ENCODE measurements around the gene UBE2V1. TPM values are rescaled to one million over a fixed set of nuclear protein-coding genes. Genes with fewer than 3 reads are reported as not detected.
A peak's percentile ranks its signal among the peaks of the same experiment; 100 is the strongest.
"Not testable (repeated sequence)": the region's sequence is repeated elsewhere in the genome, so short reads cannot be mapped to it uniquely, and the experiment has no call there.

The UBE2V1 gene
- 152 TPM for polyA plus RNA-seq (2013)

GRCh38 chr20:50112512-50113419 is at the start of gene UBE2V1:
TSS of gene UBE2V1 (minus strand) at chr20:50113150. CDS start at chr20:50113128, 22 bp downstream.
- under 1% methylated on average over 53 of the region's 70 CpGs for WGBS (ENCODE audit: insufficient coverage)

GRCh38 chr20:50161494-50161893 is 48.5 kb upstream of the UBE2V1 start:
- WGBS (ENCODE audit: insufficient coverage) = 100% methylated on average over 1 of the region's 7 CpGs
- not testable (repeated sequence) for H3K27ac ChIP-seq (ENCODE audit: insufficient read depth in 1 of 2, low read depth in 1 of 2, low read length in 2 of 2, poor library complexity in 1 of 2, severe bottlenecking in 2 of 2)

More at GRCh38 chr20:50112512-50113419, at the start of gene UBE2V1:
- Histone ChIP-seq H3K4me3 (ENCODE audit: control insufficient read depth in 1 of 7, extremely low read depth in 1 of 7, insufficient read depth in 4 of 7, low read depth in 2 of 7, low read length in 6 of 7) (peak within 1 kb of the TSS; percentile 74 to 91 (median 84)), H3K9me3 (ENCODE audit: control extremely low read depth in 1 of 5, control insufficient read depth in 4 of 5, insufficient read depth in 2 of 5, low read depth in 1 of 5, low read length in 4 of 5) (no peaks in the 10 kb centered on the region), H3K4me1 (ENCODE audit: control extremely low read depth in 1 of 4, control insufficient read depth in 4 of 4, insufficient read depth in 4 of 4, low read length in 3 of 4) (peaks cover 53 to 79% (median 75%) of the 10 kb centered on the region in 4 experiments), H3K27me3 (replicated peaks in 2 of 5; ENCODE audit: control insufficient read depth in 4 of 5, insufficient read depth in 5 of 5, low read length in 4 of 5) (no peaks in the 10 kb centered on the region), H3K36me3 (ENCODE audit: control insufficient read depth in 4 of 4, insufficient read depth in 4 of 4, low read length in 3 of 4) (peaks cover 0 to 8% (median 3%) of the 10 kb centered on the region in 4 experiments), H3K27ac (ENCODE audit: insufficient read depth in 1 of 2, low read depth in 1 of 2, low read length in 2 of 2, poor library complexity in 1 of 2, severe bottlenecking in 2 of 2) (peak within 1 kb of the TSS; percentile 87 to 88)
- ChIA-PET CTCF (interaction anchor here (0.7 to 1.5 kb wide), 6 partner anchors 9 to 56 kb away, joined by 3 to 5 read pairs (median 4); no protein-coding TSS in a partner anchor), POLR2A (interaction anchor here (0.6 kb wide), 2 partner anchors 10 to 15 kb away, joined by 3 read pairs; no protein-coding TSS in a partner anchor)
- DNase-seq = peak; percentile 92 to 97 (median 95)

GRCh38 chr20:50153500-50154377 is 40.8 kb upstream of the UBE2V1 start, which contains the start of gene PEDS1:
TSS of gene PEDS1 (minus strand) at chr20:50153723. CDS start at chr20:50153637, 86 bp downstream.
- WGBS (ENCODE audit: insufficient coverage) = 3% methylated on average over 88 of the region's 99 CpGs

More at GRCh38 chr20:50161494-50161893, 48.5 kb upstream of the UBE2V1 start:
- POLR2A ChIA-PET; H3K4me3 ChIP-seq (ENCODE audit: control insufficient read depth in 1 of 7, extremely low read depth in 1 of 7, insufficient read depth in 4 of 7, low read depth in 2 of 7, low read length in 6 of 7); H3K27me3 ChIP-seq (replicated peaks in 2 of 5; ENCODE audit: control insufficient read depth in 4 of 5, insufficient read depth in 5 of 5, low read length in 4 of 5); DNase-seq; H3K9me3 ChIP-seq (ENCODE audit: control extremely low read depth in 1 of 5, control insufficient read depth in 4 of 5, insufficient read depth in 2 of 5, low read depth in 1 of 5, low read length in 4 of 5); H3K36me3 ChIP-seq (ENCODE audit: control insufficient read depth in 4 of 4, insufficient read depth in 4 of 4, low read length in 3 of 4): not testable (repeated sequence)
- H3K4me1 ChIP-seq (ENCODE audit: control extremely low read depth in 1 of 4, control insufficient read depth in 4 of 4, insufficient read depth in 4 of 4, low read length in 3 of 4) = peaks cover 3 to 20% (median 18%) of the 10 kb centered on the region in 4 experiments
- CTCF ChIA-PET = interaction anchor here (1.9 to 2.3 kb wide), 2 partner anchors 8 to 40 kb away, joined by 8 read pairs; no protein-coding TSS in a partner anchor

GRCh38 chr20:50153153-50153499 is 40.2 kb upstream of the UBE2V1 start:
- H3K4me3 ChIP-seq (ENCODE audit: control insufficient read depth in 1 of 7, extremely low read depth in 1 of 7, insufficient read depth in 4 of 7, low read depth in 2 of 7, low read length in 6 of 7) = peak overlapping the region; percentile 67 to 94 (median 81)
- DNase-seq = peak in 1 of 3 donors; percentile 37
- H3K27me3 ChIP-seq (replicated peaks in 2 of 5; ENCODE audit: control insufficient read depth in 4 of 5, insufficient read depth in 5 of 5, low read length in 4 of 5) = no peaks in the 10 kb centered on the region
- WGBS (ENCODE audit: insufficient coverage) = 1% methylated on average over 18 of the region's 18 CpGs
- no peaks in the 10 kb centered on the region for H3K9me3 ChIP-seq (ENCODE audit: control extremely low read depth in 1 of 5, control insufficient read depth in 4 of 5, insufficient read depth in 2 of 5, low read depth in 1 of 5, low read length in 4 of 5)
- CTCF ChIA-PET = interaction anchor here (1.0 to 4.0 kb wide), 11 partner anchors 9 to 33 kb away, joined by 3 to 30 read pairs (median 5); no protein-coding TSS in a partner anchor
- POLR2A ChIA-PET = interaction anchor here (0.9 to 1.3 kb wide), 4 partner anchors 13 to 38 kb away, joined by 3 to 4 read pairs (median 4); no protein-coding TSS in a partner anchor
- H3K36me3 ChIP-seq (ENCODE audit: control insufficient read depth in 4 of 4, insufficient read depth in 4 of 4, low read length in 3 of 4) = peaks cover 0 to 23% (median 15%) of the 10 kb centered on the region in 4 experiments
- H3K4me1 ChIP-seq (ENCODE audit: control extremely low read depth in 1 of 4, control insufficient read depth in 4 of 4, insufficient read depth in 4 of 4, low read length in 3 of 4) = peaks cover 3 to 31% (median 27%) of the 10 kb centered on the region in 4 experiments
- H3K27ac ChIP-seq (ENCODE audit: insufficient read depth in 1 of 2, low read depth in 1 of 2, low read length in 2 of 2, poor library complexity in 1 of 2, severe bottlenecking in 2 of 2) = peak overlapping the region; percentile 46 to 86

More at GRCh38 chr20:50153500-50154377, 40.8 kb upstream of the UBE2V1 start, which contains the start of gene PEDS1:
- H3K9me3 ChIP-seq (ENCODE audit: control extremely low read depth in 1 of 5, control insufficient read depth in 4 of 5, insufficient read depth in 2 of 5, low read depth in 1 of 5, low read length in 4 of 5) = no peaks in the 10 kb centered on the region
- H3K36me3 ChIP-seq (ENCODE audit: control insufficient read depth in 4 of 4, insufficient read depth in 4 of 4, low read length in 3 of 4) = peaks cover 0 to 17% (median 11%) of the 10 kb centered on the region in 4 experiments
- ChIA-PET CTCF (interaction anchor here (0.9 to 4.0 kb wide), 10 partner anchors 9 to 82 kb away, joined by 3 to 30 read pairs (median 4); no protein-coding TSS in a partner anchor), POLR2A (interaction anchor here (0.7 to 1.3 kb wide), 5 partner anchors 12 to 38 kb away, joined by 3 to 5 read pairs (median 4); no protein-coding TSS in a partner anchor)
- H3K27ac ChIP-seq (ENCODE audit: insufficient read depth in 1 of 2, low read depth in 1 of 2, low read length in 2 of 2, poor library complexity in 1 of 2, severe bottlenecking in 2 of 2) = peak within 1 kb of the TSS; percentile 46 to 86
- H3K27me3 ChIP-seq (replicated peaks in 2 of 5; ENCODE audit: control insufficient read depth in 4 of 5, insufficient read depth in 5 of 5, low read length in 4 of 5) = no peaks in the 10 kb centered on the region
- peaks cover 3 to 31% (median 27%) of the 10 kb centered on the region in 4 experiments for H3K4me1 ChIP-seq (ENCODE audit: control extremely low read depth in 1 of 4, control insufficient read depth in 4 of 4, insufficient read depth in 4 of 4, low read length in 3 of 4)
- peak within 1 kb of the TSS; percentile 67 to 94 (median 81) for H3K4me3 ChIP-seq (ENCODE audit: control insufficient read depth in 1 of 7, extremely low read depth in 1 of 7, insufficient read depth in 4 of 7, low read depth in 2 of 7, low read length in 6 of 7)
- peak; percentile 80 to 89 (median 87) for DNase-seq

GRCh38 chr20:50152394-50153152 is 39.6 kb upstream of the UBE2V1 start:
- POLR2A ChIA-PET = interaction anchor here (0.9 to 1.3 kb wide), 4 partner anchors 13 to 37 kb away, joined by 3 to 4 read pairs (median 4); no protein-coding TSS in a partner anchor
- CTCF ChIA-PET = interaction anchor here (0.7 to 4.0 kb wide), 14 partner anchors 8 to 83 kb away, joined by 3 to 30 read pairs (median 4); no protein-coding TSS in a partner anchor
- Histone ChIP-seq H3K9me3 (ENCODE audit: control extremely low read depth in 1 of 5, control insufficient read depth in 4 of 5, insufficient read depth in 2 of 5, low read depth in 1 of 5, low read length in 4 of 5) (no peaks in the 10 kb centered on the region), H3K36me3 (ENCODE audit: control insufficient read depth in 4 of 4, insufficient read depth in 4 of 4, low read length in 3 of 4) (peaks cover 0 to 26% (median 17%) of the 10 kb centered on the region in 4 experiments), H3K4me1 (ENCODE audit: control extremely low read depth in 1 of 4, control insufficient read depth in 4 of 4, insufficient read depth in 4 of 4, low read length in 3 of 4) (peaks cover 3 to 31% (median 27%) of the 10 kb centered on the region in 4 experiments), H3K27me3 (replicated peaks in 2 of 5; ENCODE audit: control insufficient read depth in 4 of 5, insufficient read depth in 5 of 5, low read length in 4 of 5) (no peaks in the 10 kb centered on the region), H3K4me3 (ENCODE audit: control insufficient read depth in 1 of 7, extremely low read depth in 1 of 7, insufficient read depth in 4 of 7, low read depth in 2 of 7, low read length in 6 of 7) (peak overlapping the region; percentile 67 to 94 (median 81)), H3K27ac (ENCODE audit: insufficient read depth in 1 of 2, low read depth in 1 of 2, low read length in 2 of 2, poor library complexity in 1 of 2, severe bottlenecking in 2 of 2) (peak overlapping the region; percentile 46 to 86)
- DNase-seq = no peak
- 42% methylated on average over 4 of the region's 4 CpGs for WGBS (ENCODE audit: insufficient coverage)

Data from common myeloid progenitor, CD34-positive (primary cell).